ENCODE data around the gene TULP4. TPM values are rescaled to one million over a fixed set of nuclear protein-coding genes. Genes with fewer than 3 reads are reported as not detected.

TULP4 gene
- total RNA-seq, 1 donor from 2014 or later, result 100 TPM

DNA sequence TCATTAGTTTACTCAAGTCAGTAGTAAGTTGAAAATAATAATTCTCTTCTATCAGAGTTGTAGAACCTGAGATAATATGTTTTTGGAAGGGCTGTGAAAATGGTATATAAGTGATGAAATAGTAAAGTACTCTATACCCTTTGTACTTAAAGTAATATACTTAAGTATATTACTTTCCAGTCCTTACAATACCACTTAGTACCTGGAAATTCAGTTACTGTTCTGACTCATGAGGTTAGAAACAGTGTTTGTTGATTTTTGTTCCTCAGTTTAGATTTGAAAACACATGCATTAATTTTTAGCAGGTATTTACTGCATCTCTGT lies 10.1 kb downstream of the TULP4 start:
- Mint-ChIP-seq H3K4me1 (ENCODE audit: unreplicated experiment) (peaks cover 35% of the 10 kb centered on the region), H3K27ac (ENCODE audit: unreplicated experiment) (peak overlapping the region; percentile 67), H3K27me3 (ENCODE audit: unreplicated experiment) (no peaks in the 10 kb centered on the region), H3K9me3 (ENCODE audit: unreplicated experiment) (peaks cover 6% of the 10 kb centered on the region), H3K4me3 (ENCODE audit: unreplicated experiment) (no peak overlapping the region), H3K36me3 (ENCODE audit: unreplicated experiment) (peaks cover 13% of the 10 kb centered on the region)
- TF ChIP-seq, protein P1, sequence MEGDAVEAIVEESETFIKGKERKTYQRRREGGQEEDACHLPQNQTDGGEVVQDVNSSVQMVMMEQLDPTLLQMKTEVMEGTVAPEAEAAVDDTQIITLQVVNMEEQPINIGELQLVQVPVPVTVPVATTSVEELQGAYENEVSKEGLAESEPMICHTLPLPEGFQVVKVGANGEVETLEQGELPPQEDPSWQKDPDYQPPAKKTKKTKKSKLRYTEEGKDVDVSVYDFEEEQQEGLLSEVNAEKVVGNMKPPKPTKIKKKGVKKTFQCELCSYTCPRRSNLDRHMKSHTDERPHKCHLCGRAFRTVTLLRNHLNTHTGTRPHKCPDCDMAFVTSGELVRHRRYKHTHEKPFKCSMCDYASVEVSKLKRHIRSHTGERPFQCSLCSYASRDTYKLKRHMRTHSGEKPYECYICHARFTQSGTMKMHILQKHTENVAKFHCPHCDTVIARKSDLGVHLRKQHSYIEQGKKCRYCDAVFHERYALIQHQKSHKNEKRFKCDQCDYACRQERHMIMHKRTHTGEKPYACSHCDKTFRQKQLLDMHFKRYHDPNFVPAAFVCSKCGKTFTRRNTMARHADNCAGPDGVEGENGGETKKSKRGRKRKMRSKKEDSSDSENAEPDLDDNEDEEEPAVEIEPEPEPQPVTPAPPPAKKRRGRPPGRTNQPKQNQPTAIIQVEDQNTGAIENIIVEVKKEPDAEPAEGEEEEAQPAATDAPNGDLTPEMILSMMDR (IDR thresholded peaks at IDR 0.05), result no peak
- no peak for DNase-seq (ENCODE audit: extremely low spot score, unreplicated experiment)

DNA sequence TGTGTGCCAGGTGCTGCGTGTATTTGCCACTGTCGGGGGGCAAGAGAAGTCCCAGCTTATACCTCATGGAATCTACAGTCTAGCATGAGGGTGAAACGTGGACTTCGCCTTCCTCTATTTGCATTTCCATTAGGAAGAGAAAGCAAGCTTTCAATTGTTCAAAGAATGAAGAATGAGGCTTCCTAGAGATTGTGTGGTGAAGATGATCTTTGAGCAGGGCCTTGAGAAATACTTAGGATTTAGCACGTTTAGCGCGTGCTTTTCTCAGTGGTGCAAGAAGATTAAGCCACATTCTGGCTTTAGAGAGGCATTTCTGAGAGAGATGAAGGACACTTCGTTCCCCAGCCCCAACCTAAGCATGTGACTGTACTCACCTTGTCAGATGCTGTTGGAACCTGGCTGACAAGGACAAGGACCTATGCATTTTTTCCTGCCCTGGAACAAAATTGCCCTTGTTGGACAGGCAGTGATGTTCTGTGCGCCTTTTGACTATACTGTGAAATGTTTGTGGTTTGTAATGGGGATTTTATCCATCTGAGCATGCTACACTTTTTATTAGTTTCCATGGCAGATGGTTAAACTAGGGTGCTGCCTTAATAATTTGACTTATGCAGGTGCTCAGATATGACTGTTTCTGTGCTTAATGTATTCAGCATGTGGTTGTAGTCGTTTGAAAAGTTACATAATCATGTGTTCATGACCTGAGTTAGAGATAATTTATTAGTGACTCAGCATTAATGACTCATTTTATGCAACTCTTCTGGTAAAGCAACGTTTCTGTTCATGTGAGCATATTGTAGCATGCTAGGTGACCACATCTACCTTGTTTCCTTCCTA lies 10.7 kb downstream of the TULP4 start:
- TF ChIP-seq, protein P1 (IDR thresholded peaks at IDR 0.05), result no peak
- peak overlapping the region; percentile 5 for H3K27ac Mint-ChIP-seq (ENCODE audit: unreplicated experiment)

DNA sequence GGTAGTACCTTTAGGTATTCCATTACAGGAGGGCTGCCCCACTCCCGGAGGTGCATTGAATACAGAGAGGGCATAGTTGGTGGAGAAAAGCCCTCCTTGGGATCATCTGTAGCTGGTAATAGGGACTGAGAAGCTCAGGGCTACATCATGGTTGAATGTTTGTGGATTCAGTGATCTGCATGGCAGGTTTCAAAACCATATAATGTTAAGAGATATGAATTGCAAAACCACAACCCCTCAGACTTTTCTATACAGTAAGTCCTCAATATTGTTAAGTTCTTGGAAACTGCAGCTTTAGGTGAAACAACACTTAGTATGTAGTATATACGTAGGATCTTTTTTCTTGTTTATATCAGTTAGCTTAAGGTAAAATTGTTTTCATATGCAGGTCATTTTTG lies 11.3 kb downstream of the TULP4 start:
- TF ChIP-seq, protein P1 (IDR thresholded peaks at IDR 0.05), result no peak
- H3K4me3 Mint-ChIP-seq (ENCODE audit: unreplicated experiment), result no peak overlapping the region
- no peaks in the 10 kb centered on the region for H3K27me3 Mint-ChIP-seq (ENCODE audit: unreplicated experiment)
- no peak for DNase-seq (ENCODE audit: extremely low spot score, unreplicated experiment)
- H3K9me3 Mint-ChIP-seq (ENCODE audit: unreplicated experiment), result peaks cover 6% of the 10 kb centered on the region
- peaks cover 13% of the 10 kb centered on the region for H3K36me3 Mint-ChIP-seq (ENCODE audit: unreplicated experiment)
- H3K4me1 Mint-ChIP-seq (ENCODE audit: unreplicated experiment), result peaks cover 42% of the 10 kb centered on the region
- peak overlapping the region; percentile 5 for H3K27ac Mint-ChIP-seq (ENCODE audit: unreplicated experiment)

More for the DNA sequence above, 10.7 kb downstream of the TULP4 start:
- Mint-ChIP-seq H3K36me3 (ENCODE audit: unreplicated experiment) (peaks cover 13% of the 10 kb centered on the region), H3K4me1 (ENCODE audit: unreplicated experiment) (peaks cover 39% of the 10 kb centered on the region), H3K27me3 (ENCODE audit: unreplicated experiment) (no peaks in the 10 kb centered on the region), H3K4me3 (ENCODE audit: unreplicated experiment) (no peak overlapping the region), H3K9me3 (ENCODE audit: unreplicated experiment) (peaks cover 6% of the 10 kb centered on the region)
- DNase-seq (ENCODE audit: extremely low spot score, unreplicated experiment), result no peak

DNA sequence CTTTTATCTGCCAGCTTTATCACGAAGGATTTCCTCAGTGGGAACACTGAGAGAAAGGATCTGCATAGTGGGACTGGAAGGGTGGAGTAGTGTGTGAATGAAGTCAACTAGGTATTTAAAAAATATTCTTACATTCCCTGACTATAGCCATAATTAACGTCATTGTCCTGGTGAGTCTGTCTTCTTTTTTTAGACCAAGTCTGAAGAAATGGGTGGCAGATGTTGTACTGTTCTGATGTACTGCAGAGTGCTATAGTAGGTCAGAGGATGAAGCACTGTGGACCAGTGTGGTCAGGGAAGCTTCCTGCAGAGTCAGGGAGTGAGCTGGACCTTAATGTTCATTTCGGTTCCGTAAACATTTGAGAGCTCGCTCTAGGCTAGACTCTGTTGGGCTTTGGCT lies 11.9 kb downstream of the TULP4 start:
- H3K27ac Mint-ChIP-seq (ENCODE audit: unreplicated experiment), result no peak overlapping the region
- TF ChIP-seq, protein P1 (IDR thresholded peaks at IDR 0.05), result no peak
- peaks cover 13% of the 10 kb centered on the region for H3K36me3 Mint-ChIP-seq (ENCODE audit: unreplicated experiment)
- no peak for DNase-seq (ENCODE audit: extremely low spot score, unreplicated experiment)
- no peaks in the 10 kb centered on the region for H3K27me3 Mint-ChIP-seq (ENCODE audit: unreplicated experiment)
- peaks cover 47% of the 10 kb centered on the region for H3K4me1 Mint-ChIP-seq (ENCODE audit: unreplicated experiment)
- H3K9me3 Mint-ChIP-seq (ENCODE audit: unreplicated experiment), result peaks cover 6% of the 10 kb centered on the region
- no peak overlapping the region for H3K4me3 Mint-ChIP-seq (ENCODE audit: unreplicated experiment)

DNA sequence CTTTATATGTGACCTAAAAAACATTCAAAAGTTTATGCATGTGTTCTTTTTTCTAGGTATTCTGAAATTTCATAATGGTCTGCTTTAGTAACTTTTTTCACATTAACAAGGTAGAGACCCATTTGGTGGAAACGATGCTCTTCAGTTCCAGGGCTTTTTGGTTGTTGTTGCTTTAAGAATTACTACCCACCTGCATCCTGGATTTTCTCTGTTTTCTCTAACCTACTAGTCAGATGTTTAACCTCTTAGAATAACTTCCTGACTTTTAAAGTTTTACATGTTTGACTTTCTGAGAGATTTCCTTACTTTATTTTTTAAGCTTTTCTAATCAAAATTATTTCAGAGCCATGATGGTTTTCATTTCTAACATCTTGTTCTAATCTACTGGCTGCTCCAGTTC lies 14.9 kb downstream of the TULP4 start:
- peaks cover 38% of the 10 kb centered on the region for H3K4me1 Mint-ChIP-seq (ENCODE audit: unreplicated experiment)
- TF ChIP-seq, protein P1 (IDR thresholded peaks at IDR 0.05), result no peak
- H3K27me3 Mint-ChIP-seq (ENCODE audit: unreplicated experiment), result no peaks in the 10 kb centered on the region
- H3K36me3 Mint-ChIP-seq (ENCODE audit: unreplicated experiment), result peaks cover 14% of the 10 kb centered on the region
- DNase-seq (ENCODE audit: extremely low spot score, unreplicated experiment), result no peak
- peaks cover 11% of the 10 kb centered on the region for H3K9me3 Mint-ChIP-seq (ENCODE audit: unreplicated experiment)
- H3K27ac Mint-ChIP-seq (ENCODE audit: unreplicated experiment), result no peak overlapping the region
- no peak overlapping the region for H3K4me3 Mint-ChIP-seq (ENCODE audit: unreplicated experiment)

Data from osteocyte (in vitro differentiated cells).